Activated CD8-positive, alpha-beta memory T cell treated with anti-CD3 and anti-CD28 coated beads for 48 hours (primary cell): ENCODE results near the gene SLC26A8.
"Not testable (repeated sequence)": the region's sequence is repeated elsewhere in the genome, so short reads cannot be mapped to it uniquely, and the experiment has no call there.

ENCODE experiments used
- DNase-seq, 3 experiments: peaks; one replicate each; pipeline ENCODE4 v3.0.0-alpha.2; 2020; ENCODE audit warnings: low read depth in 2 of 3, low spot score in 2 of 3

Gene SLC26A8

GRCh38 chr6:35916893-35917292 is 107.5 kb downstream of the SLC26A8 start:
- not testable (repeated sequence) for DNase-seq

DNA sequence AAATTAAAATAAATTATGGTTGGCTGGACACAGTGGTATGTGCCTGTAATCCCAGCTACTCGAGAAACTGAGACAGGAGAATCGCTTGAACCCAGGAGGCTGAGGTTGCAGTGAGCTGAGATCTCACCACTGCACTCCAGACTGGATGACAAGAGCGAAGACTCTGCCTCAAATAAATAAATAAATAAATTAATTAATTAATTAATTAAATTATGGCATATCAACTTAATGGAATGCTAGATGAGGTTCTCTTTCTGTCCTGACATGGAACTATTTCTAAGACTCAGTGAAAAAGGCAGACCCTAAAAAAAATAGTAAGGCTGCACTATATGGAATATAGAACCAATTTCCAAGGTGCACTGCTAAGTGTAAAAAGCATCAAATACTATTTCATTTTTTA is 108.4 kb downstream of the SLC26A8 start:
- no peak for DNase-seq

GRCh38 chr6:35914536-35914935 is 109.9 kb downstream of the SLC26A8 start:
- DNase-seq, result no peak

- DNase-seq, result no peak
These were observed 112.4 kb downstream of the SLC26A8 start for GRCh38 chr6:35911871-35912653.

DNA sequence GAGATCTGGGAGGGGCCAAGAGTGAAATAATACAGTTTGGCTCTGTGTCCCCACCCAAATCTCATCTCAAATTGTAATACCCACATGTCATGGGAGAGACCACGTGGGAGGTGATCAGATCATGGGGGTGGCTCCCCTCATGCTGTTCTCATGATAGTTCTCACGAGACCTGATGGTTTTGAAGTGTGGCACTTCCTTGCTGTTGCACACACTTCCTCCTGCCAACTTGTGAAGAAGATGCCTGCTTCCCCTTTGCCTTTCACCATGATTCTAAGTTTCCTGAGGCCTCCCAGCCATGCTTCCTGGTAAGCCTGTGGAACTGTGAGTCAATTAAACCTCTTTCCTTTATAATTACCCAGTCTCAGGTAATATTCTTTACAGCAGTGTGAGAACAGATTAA is 114.9 kb downstream of the SLC26A8 start:
- not testable (repeated sequence) for DNase-seq

DNA sequence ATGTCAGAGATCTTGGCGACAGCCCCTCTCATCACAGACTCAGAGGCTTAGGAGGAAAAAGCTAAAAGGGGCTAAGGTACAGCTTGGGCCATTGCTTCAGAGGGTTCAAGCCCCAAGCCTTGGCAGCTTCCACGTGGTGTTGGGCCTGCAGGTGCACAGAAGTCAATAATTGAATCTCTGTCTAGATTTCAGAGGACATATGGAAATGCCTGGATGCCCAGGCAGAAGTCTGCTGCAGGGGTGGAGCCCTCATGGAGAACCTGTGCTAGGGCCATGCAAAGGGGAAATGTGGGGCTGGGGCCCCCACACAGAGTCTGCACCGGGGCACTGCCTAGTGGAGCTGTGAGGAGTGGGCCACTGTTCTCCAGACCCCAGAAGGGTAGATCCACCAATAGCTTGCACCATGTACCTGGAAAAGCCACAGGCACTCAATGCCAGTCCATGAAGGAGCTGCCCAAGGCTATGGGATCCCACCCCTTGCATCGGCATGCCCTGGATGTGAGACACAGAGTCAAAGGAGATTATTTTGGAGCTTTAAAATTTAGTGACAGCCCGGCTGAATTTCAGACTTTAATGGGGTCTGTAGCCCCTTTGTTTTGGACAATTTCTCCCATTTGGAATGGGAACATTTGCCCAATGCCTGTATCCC is 115.6 kb downstream of the SLC26A8 start:
- not testable (repeated sequence) for DNase-seq

GRCh38 chr6:35907750-35908149 is 116.7 kb downstream of the SLC26A8 start:
- DNase-seq, result no peak

GRCh38 chr6:35906499-35906846 is 118.0 kb downstream of the SLC26A8 start:
- DNase-seq, result no peak

- DNase-seq, result no peak
These were observed 118.5 kb downstream of the SLC26A8 start for GRCh38 chr6:35905841-35906498.

GRCh38 chr6:35905141-35905785 is 119.2 kb downstream of the SLC26A8 start:
- DNase-seq, result no peak

- DNase-seq, result no peak
These were observed 120.8 kb downstream of the SLC26A8 start for GRCh38 chr6:35903679-35904078.

- no peak for DNase-seq
These were observed 124.0 kb downstream of the SLC26A8 start for GRCh38 chr6:35900448-35900847.

DNA sequence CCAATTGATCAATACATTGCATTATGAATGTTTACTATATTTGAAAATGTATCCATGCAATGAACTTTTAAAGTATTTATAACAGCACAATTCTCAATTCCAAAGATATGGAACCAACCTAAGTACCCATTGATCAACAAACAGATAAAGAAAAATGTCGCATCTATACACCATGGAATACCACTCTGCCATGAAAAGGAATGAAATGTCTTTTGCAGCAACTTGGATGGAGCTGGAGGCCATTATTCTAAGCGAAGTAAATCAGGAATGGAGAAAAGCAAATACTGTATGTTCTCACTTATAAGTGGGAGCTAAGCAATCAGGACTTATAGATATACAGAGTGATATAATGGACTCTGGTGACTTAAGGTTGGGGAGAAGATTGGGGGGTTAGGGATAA is 126.4 kb downstream of the SLC26A8 start:
- no peak for DNase-seq

DNA sequence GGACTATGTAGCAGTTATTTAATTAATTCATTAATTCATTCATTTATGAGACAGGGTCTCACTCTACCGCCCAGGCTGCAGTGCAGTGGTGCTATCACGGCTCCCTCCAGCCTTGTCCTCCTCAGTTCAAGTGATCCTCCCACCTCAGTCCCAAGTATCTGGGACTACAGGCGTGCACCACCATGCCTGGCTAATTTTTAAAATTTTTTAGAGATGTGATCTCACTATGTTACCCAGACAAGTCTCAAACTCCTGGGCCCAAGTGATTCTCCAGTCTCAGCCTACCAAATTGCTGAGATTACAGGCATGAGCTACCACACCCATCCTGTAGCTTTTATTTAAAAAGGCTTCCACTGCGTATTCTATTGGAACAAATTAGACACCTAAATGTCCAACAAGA is 127.0 kb downstream of the SLC26A8 start:
- DNase-seq, result no peak

- DNase-seq, result no peak
These were observed 127.4 kb downstream of the SLC26A8 start for GRCh38 chr6:35897036-35897435.

- no peak for DNase-seq
These were observed 128.2 kb downstream of the SLC26A8 start for GRCh38 chr6:35896228-35896627.

GRCh38 chr6:35895560-35895959 is 128.9 kb downstream of the SLC26A8 start:
- DNase-seq, result no peak

DNA sequence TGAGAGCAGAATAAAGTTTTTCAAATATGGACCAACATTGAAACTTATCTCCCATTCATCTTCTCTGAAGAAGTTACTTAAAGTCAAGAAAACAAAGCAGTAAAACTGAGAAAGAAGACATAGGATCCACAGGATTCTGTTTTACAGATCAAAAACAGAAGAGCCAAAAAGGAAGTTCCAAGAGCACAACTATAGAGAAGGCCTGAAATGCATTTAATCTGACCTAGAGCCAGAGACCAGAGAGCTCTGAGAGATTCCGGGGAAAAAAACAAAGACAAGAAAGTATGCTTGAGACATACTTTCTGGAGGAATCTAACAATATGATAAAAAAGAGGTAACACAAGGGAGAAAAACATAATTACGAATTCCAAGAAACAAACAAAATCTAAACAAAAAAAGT is 129.7 kb downstream of the SLC26A8 start:
- DNase-seq, result no peak
